Heart right ventricle (tissue), 16 donors: ENCODE results near the gene STEAP1B. TPM values are rescaled to one million over a fixed set of nuclear protein-coding genes. Genes with fewer than 3 reads are reported as not detected.

Experiments
- ATAC-seq, 8 donors: fragments of 200-7000 bp; cut with Tn5 transposase; one replicate each; pipeline ENCODE4 v1.9.1; 2020; ENCODE audit warnings: mild to moderate bottlenecking in 8 of 8, moderate library complexity in 8 of 8, moderate number of reproducible peaks in 1 of 8
- DNase-seq, 2 donors: peaks; one replicate each; pipeline ENCODE4 v3.0.0-alpha.2; 2020
- H3K27ac ChIP-seq, 10 donors: fragments of 200-600 bp; sonication (generic) in 2 of 10; one replicate each; pipeline versions ENCODE4 v1.5.0 to v1.8.0; 2020 to 2022; ENCODE audit warnings: mild to moderate bottlenecking in 3 of 10
- H3K27me3 ChIP-seq, 7 donors: fragments of 200-600 bp; one replicate each; pipeline ENCODE4 v1.8.0; 2021 to 2022; ENCODE audit warnings: mild to moderate bottlenecking in 2 of 7
- H3K36me3 ChIP-seq, 9 donors: fragments of 200-600 bp; sonication (generic) in 1 of 9; one replicate each; pipeline versions ENCODE4 v1.5.0 to v1.8.0; 2020 to 2022; ENCODE audit warnings: mild to moderate bottlenecking in 2 of 9
- H3K4me1 ChIP-seq, 9 donors: fragments of 200-600 bp; sonication (generic) in 1 of 9; one replicate each; pipeline versions ENCODE4 v1.5.0 to v1.8.0; 2020 to 2022; ENCODE audit warnings: mild to moderate bottlenecking in 4 of 9
- H3K4me3 ChIP-seq, 10 donors: fragments of 200-600 bp; sonication (generic) in 2 of 10; one replicate each; pipeline versions ENCODE4 v1.5.0 to v1.8.0; 2020 to 2022; ENCODE audit warnings: mild to moderate bottlenecking in 7 of 10, moderate library complexity in 2 of 10
- H3K9me3 ChIP-seq, 11 donors: fragments of 200-600 bp in 10 of 11; sonication (generic) in 2 of 11; one replicate each; pipeline versions ENCODE4 v1.5.0 to v1.8.0; 2013 to 2022; ENCODE audit warnings: mild to moderate bottlenecking in 2 of 11, control low read depth in 1 of 11, moderate library complexity in 1 of 11
- WGBS, 2 donors: extraction: QIAGEN DNeasy Blood & Tissue Kit; methylation state at CpG; one replicate each; pipeline ENCODE4 v1.1.7; 2013; ENCODE audit warnings: inconsistent platforms in 1 of 2; 5-methylcytosine and 5-hydroxymethylcytosine counted together
- intact Hi-C, 10 donors: fragments of 100-400 bp; cut with DNase I; formaldehyde crosslinking; loops; one replicate each; pipeline versions ENCODE4 v1.11.1 to v1.14.2; 2022
- polyA plus RNA-seq, 2 donors: library from polyadenylated mRNA; stranded (reverse); fragments of 200-250 nt; gene quantifications; one replicate each; pipeline ENCODE4 v1.2.3, GENCODE V29; 2013
- total RNA-seq, 10 donors: library from RNA; stranded (reverse); fragmentation: NEBNext Ultra II Directional in 3 of 10; extraction: Animal tissue kit (Norgen Biotek cat#: 25700) in 3 of 10; gene quantifications; one replicate each; pipeline versions ENCODE4 v1.2.1 to v1.2.4, GENCODE V29; 2021 to 2023
- TF ChIP-seq, protein P1 (sequence below), 9 donors: fragments of 200-600 bp; sonication (generic) in 2 of 9; IDR thresholded peaks; one replicate each; pipeline versions ENCODE4 v1.5.0 to v1.8.0; 2021 to 2022; ENCODE audit warnings: antibody characterized with exemption in 9 of 9, mild to moderate bottlenecking in 5 of 9, moderate library complexity in 1 of 9
- donor health status: Arrhythmogenic right ventricular cardiomyopathy.
- donor health status: ischemic (EF 13 %, LVEDD 7.1; RV severe dilation, severe dysfunction).
- donor health status: healthy with polysubstance abuse.
- donor health status: DM: no; HTN: yes; CAD: no.
- donor health status: DM: no; HTN: no; CAD: no.
- donor health status: ischemic (EF 25% LVEDD 6.9; RV normal size, moderate dysfunction).
- donor health status: ischemic (EF 25% LVEDD 5.7; RV mildly dilated, moderate dysfunction).
- donor health status: healthy.
- donor health status: DM: yes; HTN: yes; CAD: no.
- donor health status: Ischemic cardiomyopathy.
- donor health status: ischemic (EF 35%, LVEDD 5.7; RV mildly dilated, moderate dysfunction).
- donor health status: nonischemic (EF 11% LVEDD 7.7; RV severe dilation, severe dysfunction).
- donor health status: DM: yes; HTN: yes; CAD: no.
- donor health status: PGD.
- donor health status: ischemic (EF 29% LVEDD 5.4; RV normal size, mild dysfunction).
- donor health status: nonischemic (EF 23%, LVEDD 6.1; RV moderate dilation, normal function).

The STEAP1B gene
- total and polyA plus RNA-seq, 12 donors = 0.15 to 0.76 (median 0.40) TPM; not detected in 2

DNA sequence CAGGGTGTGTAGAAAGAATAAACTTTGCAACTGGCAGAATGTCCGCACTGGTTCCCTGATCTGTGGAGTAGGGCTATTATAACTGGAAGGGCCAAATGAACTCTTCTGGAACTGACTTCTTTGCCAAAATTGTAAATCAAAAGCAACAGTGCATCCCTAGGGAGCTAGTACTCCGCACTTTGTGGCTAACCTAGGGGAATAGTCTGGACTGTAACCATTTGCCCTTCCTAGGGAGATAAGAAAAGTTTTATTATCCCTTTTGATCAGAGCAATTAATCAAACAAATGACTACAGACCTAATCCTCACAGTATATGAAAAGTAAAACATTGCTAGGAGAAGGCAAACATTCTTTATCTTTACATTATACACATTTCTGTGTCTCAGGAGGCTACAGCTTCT is 45.5 kb upstream of the STEAP1B start:
- Histone ChIP-seq H3K4me3 (no peak overlapping the region), H3K27ac (no peak overlapping the region), H3K27me3 (peaks cover 9 to 72% (median 49%) of the 10 kb centered on the region in 7 donors), H3K4me1 (peaks cover 5 to 10% (median 8%) of the 10 kb centered on the region in 9 donors), H3K9me3 (no peaks in the 10 kb centered on the region), H3K36me3 (no peaks in the 10 kb centered on the region)
- no peak for DNase-seq
- 69 to 73% methylated on average over 2 of the region's 2 CpGs for WGBS, 2 donors
- TF ChIP-seq, protein P1, sequence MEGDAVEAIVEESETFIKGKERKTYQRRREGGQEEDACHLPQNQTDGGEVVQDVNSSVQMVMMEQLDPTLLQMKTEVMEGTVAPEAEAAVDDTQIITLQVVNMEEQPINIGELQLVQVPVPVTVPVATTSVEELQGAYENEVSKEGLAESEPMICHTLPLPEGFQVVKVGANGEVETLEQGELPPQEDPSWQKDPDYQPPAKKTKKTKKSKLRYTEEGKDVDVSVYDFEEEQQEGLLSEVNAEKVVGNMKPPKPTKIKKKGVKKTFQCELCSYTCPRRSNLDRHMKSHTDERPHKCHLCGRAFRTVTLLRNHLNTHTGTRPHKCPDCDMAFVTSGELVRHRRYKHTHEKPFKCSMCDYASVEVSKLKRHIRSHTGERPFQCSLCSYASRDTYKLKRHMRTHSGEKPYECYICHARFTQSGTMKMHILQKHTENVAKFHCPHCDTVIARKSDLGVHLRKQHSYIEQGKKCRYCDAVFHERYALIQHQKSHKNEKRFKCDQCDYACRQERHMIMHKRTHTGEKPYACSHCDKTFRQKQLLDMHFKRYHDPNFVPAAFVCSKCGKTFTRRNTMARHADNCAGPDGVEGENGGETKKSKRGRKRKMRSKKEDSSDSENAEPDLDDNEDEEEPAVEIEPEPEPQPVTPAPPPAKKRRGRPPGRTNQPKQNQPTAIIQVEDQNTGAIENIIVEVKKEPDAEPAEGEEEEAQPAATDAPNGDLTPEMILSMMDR (IDR thresholded peaks at IDR 0.05) = no peak
- intact Hi-C loops = no loop called here
- no peak for ATAC-seq

DNA sequence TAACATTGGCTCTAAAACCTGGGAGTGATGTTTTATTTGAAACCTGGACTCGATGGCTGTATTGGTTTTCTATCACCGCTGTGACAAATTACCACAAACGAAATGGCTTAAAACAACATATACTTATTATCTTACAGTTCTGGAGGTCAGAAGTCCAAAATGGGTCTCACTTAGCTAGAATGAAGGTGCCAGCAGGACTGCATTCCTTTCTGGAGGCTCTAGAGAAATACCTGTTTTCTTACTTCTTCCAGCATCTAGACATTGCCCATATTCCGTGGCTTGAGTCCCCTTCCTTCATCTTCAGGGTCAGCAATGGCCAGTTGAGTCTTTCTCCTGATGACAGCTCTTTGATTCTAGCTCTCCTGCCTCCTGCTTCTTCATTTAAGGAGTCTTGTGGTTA is 44.3 kb upstream of the STEAP1B start:
- 83 to 95% methylated on average over 4 of the region's 4 CpGs for WGBS, 2 donors
- Histone ChIP-seq H3K9me3 (no peaks in the 10 kb centered on the region), H3K4me1 (no peaks in the 10 kb centered on the region), H3K4me3 (no peak overlapping the region), H3K27me3 (peaks cover 0 to 59% (median 36%) of the 10 kb centered on the region in 7 donors), H3K27ac (no peak overlapping the region), H3K36me3 (no peaks in the 10 kb centered on the region)
- TF ChIP-seq, protein P1 (IDR thresholded peaks at IDR 0.05) = no peak
- no peak for ATAC-seq
- intact Hi-C loops = no loop called here
- DNase-seq = no peak

DNA sequence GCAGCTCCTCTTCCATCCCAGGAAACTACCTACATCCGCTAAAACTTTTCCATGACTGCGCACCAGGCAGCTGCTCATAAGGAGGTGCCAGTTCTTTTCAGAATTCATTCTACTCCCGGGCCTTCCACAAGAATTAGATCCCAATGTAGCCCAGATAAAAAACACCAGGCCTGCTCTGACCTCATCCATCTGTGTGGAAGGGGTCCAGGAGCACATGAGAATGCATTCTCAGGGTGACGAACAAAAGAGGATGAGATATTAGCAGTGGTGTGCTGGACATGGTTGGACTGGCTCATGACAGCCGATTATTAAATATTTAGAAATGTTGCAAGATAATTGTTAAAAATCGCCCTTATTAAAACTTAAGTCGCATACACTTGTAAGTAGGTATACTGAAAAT is 43.2 kb upstream of the STEAP1B start:
- Histone ChIP-seq H3K4me3 (no peak overlapping the region), H3K4me1 (no peaks in the 10 kb centered on the region), H3K27ac (no peak overlapping the region), H3K9me3 (no peaks in the 10 kb centered on the region), H3K36me3 (no peaks in the 10 kb centered on the region), H3K27me3 (peaks cover 0 to 49% (median 28%) of the 10 kb centered on the region in 7 donors)
- intact Hi-C loops = no loop called here
- WGBS, 2 donors = 77% methylated on average over 7 of the region's 7 CpGs
- TF ChIP-seq, protein P1 (IDR thresholded peaks at IDR 0.05) = no peak
- ATAC-seq = peak in 2 of 8 donors; percentile 60 to 61
- no peak for DNase-seq

DNA sequence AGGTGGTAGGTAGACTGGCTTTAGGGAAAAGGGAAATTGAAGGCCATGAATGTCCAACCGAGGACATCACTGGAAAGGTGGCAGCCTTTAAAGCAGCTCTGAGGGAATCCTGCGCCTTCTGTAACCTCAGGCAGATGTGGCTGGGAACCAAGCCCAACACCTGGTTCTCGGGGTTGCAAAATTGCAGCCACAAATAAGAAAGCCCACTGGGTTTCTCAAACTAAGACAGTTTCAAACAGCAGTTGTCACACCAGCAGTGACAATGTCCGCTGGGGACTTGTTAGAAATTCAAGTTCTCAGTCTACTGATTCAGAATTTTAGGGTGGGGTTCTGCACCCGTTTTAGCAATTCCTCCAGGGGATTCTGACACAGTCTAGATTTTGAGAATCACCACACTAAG is 42.7 kb upstream of the STEAP1B start:
- H3K27me3 ChIP-seq = peaks cover 0 to 44% (median 24%) of the 10 kb centered on the region in 7 donors
- TF ChIP-seq, protein P1 (IDR thresholded peaks at IDR 0.05) = no peak
- intact Hi-C loops = no loop called here
- ATAC-seq (no peak), DNase-seq (no peak)
- no peaks in the 10 kb centered on the region for H3K9me3 ChIP-seq
- H3K4me3 ChIP-seq = no peak overlapping the region
- no peak overlapping the region for H3K27ac ChIP-seq
- H3K4me1 ChIP-seq = no peaks in the 10 kb centered on the region
- no peaks in the 10 kb centered on the region for H3K36me3 ChIP-seq
- 83 to 88% methylated on average over 5 of the region's 5 CpGs for WGBS, 2 donors
